GM12874 (cell line): ENCODE measurements around the gene HSP90AA1.

Experiments used
- CTCF ChIP-seq: IDR thresholded peaks from 2 replicates; pipeline ENCODE4 v1.5.1; 2011; ENCODE audit warnings: low read depth, mild to moderate bottlenecking, control low read depth, low read length, moderate library complexity; ENCODE audit not compliant: insufficient read depth

HSP90AA1 gene

GRCh38 chr14:102087762-102088011 lies 843 bp upstream of the HSP90AA1 start:
- no peak for TF ChIP-seq CTCF

GRCh38 chr14:102086709-102086971 lies 204 bp downstream of the HSP90AA1 start:
- TF ChIP-seq CTCF, result no peak

GRCh38 chr14:102085948-102086708 lies 716 bp downstream of the HSP90AA1 start:
- TF ChIP-seq CTCF, result no peak

GRCh38 chr14:102085488-102085887 lies 1.4 kb downstream of the HSP90AA1 start:
- TF ChIP-seq CTCF, result no peak

GRCh38 chr14:102084931-102085330 lies 1.9 kb downstream of the HSP90AA1 start:
- no peak for TF ChIP-seq CTCF

GRCh38 chr14:102081231-102082080 lies 5.4 kb downstream of the HSP90AA1 start:
- TF ChIP-seq CTCF, result no peak

GRCh38 chr14:102080183-102081080 lies 6.4 kb downstream of the HSP90AA1 start:
- TF ChIP-seq CTCF, result no peak
